Thyroid gland (tissue), 4 donors: ENCODE data around the gene BCL10.

Source experiments
- CTCF ChIP-seq, 6 experiments: fragments of 200-600 bp in 3 of 6; fragments of 450-650 bp in 3 of 6; sonication (generic) in 3 of 6; IDR thresholded peaks; one replicate each; pipeline ENCODE4 v1.5.1; 2016 to 2019; ENCODE audit warnings: antibody characterized with exemption in 6 of 6, mild to moderate bottlenecking in 2 of 6, inconsistent platforms in 1 of 6, moderate library complexity in 1 of 6
- POLR2A ChIP-seq, 2 donors: fragments of 450-650 bp; IDR thresholded peaks; one replicate each; pipeline ENCODE4 v1.6.1; 2017; ENCODE audit warnings: antibody characterized with exemption in 2 of 2, mild to moderate bottlenecking in 2 of 2, moderate library complexity in 1 of 2

DNA sequence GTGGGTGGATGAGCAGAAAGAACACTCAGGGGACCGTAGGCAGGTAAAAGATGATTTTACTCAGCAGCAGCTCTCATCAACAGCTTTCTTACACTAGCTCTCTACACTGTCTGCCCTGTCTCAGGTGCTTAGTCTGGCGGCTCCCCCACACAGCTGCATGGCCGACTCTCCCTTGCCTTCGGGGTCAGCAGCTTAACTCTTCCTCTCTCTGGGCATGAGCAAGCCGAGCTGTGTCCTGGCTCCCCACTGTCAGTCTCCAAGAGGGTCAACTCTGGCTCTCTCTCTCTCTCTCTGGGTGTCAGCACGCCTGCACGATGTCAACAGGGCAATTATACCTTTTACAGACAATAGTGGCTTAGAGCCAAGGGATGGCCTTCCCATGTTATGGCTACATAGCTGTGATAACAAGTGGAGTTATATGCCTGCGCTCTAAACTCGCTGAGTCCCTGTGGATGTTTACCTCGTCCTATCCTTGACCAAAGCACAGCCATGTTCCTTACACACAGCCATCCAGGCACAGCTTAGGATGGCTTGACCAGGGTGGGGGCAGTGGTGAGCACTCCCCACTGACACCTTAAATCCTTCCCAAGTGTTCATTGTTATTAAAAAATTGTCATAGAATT, 3.1 kb upstream of the BCL10 start:
- no peak for TF ChIP-seq CTCF (IDR thresholded peaks at IDR 0.05)
- no peak for TF ChIP-seq POLR2A (IDR thresholded peaks at IDR 0.05)
